NOMO-1 treated with DMSO at 0.1 percent for 48 hours (cell line): ENCODE data around the gene CISD3.

ENCODE experiments used
- DNase-seq: peaks from one replicate; lab custom pipeline; 2025; ENCODE audit not compliant: unreplicated experiment; lab: John Stamatoyannopoulos, UW

Gene CISD3

DNA sequence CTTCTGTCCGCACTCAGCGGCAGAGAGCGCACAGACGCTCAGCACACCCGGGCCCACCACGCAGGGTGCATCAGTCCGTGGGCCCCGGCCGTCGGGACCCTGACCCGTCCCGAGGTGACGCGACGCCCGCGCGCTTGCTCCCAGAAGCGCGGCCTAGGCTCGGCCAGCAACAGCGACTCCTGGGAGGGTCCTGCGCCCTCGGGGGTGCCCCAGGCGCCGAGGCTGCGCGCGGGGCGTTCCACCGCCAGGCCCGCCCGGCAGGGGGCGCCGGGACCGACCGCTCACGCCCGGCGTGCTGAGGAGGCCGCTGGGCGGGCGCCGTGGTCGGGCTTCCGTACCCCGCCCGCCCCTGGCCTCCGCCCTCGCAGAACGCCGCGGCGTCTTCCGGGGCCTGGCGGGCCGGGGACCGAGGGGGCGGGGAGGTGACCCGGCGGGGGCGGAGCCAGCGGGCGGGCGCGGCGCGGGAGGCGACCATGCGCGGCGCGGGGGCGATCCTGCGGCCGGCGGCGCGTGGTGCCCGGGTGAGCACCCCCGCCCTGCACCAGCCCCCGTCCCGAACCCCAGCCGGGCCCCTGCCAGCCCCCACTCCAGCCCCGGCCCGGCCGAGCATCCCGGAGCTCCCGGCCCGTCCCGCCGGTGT lies at the start of gene CISD3:
Gene CISD3, plus strand, starts transcription at position 456 of the 640 bp plus-strand sequence. Its CDS starts 18 bp downstream, at position 474.
- DNase-seq = peak; percentile 86

GRCh38 chr17:38681096-38681495 lies 49.0 kb upstream of the CISD3 start:
- DNase-seq = no peak

- DNase-seq = peak; percentile 24
Measured at GRCh38 chr17:38685491-38685890, 44.6 kb upstream of the CISD3 start.

DNA sequence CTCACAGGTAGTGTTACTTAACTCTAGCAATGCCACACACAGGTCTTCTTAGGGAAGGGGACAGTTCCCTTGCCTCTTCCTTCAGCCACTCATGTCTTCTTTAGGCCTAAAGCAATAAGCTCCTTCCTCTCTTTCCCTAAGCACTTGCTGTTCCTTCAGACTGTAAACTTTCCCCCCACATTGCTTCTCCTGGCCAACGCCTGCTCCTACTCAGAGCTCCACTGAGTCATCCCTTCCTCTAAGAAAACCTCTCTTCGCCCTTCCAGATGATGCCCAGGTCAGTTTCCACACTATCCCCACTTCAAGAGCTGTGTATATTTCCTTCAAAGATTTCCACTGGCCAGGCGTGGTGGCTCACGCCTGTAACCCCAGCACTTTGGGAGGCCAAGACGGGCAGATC lies 42.9 kb upstream of the CISD3 start:
- DNase-seq = no peak

DNA sequence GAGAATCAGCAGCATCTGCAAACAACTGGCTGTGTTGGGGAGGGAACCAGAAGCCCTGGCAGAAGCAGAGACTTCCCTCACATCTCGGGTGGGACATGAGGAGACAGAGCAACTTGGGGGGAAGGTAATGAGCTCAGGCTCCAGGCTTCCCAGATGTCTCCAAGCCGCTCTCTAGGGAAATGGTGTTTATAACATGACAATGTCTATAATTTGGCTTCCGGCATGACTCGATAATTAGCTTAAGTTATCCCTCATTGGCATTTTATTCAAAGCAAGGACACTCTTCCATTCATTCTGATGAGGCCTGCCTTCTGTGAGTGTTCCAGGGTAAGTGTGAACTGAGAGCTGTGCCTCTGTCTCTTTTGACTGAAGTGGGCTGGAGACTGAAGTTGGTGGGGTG lies 39.8 kb upstream of the CISD3 start:
- DNase-seq = no peak

DNA sequence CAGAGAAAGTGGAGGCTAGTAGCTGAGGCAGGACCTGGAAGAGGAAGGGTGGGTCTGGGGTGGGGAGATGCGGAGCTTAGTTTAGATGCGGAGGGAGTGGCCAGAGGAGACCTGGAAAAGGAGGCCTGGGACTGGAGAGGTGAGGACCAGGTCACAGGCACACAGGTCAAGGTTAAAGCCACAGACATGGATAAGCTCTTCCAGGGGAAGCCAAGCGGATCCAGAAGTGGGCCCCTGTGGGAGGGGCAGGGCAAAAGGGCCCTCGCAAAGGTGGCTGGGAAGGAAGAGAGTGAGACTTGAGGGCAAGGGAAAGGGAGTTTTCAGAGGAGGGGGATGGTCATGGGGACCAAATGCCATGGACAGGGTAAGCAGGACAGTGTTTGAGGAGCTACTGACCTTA lies 39.0 kb upstream of the CISD3 start:
- DNase-seq = no peak

GRCh38 chr17:38693700-38694329 lies 36.3 kb upstream of the CISD3 start:
- no peak for DNase-seq

GRCh38 chr17:38697061-38697820 lies 32.9 kb upstream of the CISD3 start:
- no peak for DNase-seq

DNA sequence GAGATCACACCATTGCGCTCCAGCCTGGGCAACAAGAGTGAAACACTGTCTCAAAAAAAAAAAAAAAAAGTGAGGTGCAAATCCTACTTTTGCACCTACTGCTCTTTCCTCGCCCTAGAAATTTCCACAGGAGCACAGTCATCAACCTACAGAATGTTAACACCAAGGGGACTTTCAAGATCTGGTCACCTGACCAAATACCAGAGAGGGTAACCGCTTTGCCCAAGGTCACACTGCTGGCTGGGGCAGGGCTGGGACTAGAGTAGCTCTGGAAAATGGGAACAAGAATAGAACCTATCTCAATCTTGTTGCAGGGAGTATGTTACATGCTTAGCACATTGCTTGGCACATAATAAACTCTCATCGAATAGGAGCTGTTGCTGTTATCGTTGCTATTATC lies 31.4 kb upstream of the CISD3 start:
- DNase-seq = no peak

- DNase-seq = peak; percentile 62
Measured at GRCh38 chr17:38701504-38702165, 28.5 kb upstream of the CISD3 start.

DNA sequence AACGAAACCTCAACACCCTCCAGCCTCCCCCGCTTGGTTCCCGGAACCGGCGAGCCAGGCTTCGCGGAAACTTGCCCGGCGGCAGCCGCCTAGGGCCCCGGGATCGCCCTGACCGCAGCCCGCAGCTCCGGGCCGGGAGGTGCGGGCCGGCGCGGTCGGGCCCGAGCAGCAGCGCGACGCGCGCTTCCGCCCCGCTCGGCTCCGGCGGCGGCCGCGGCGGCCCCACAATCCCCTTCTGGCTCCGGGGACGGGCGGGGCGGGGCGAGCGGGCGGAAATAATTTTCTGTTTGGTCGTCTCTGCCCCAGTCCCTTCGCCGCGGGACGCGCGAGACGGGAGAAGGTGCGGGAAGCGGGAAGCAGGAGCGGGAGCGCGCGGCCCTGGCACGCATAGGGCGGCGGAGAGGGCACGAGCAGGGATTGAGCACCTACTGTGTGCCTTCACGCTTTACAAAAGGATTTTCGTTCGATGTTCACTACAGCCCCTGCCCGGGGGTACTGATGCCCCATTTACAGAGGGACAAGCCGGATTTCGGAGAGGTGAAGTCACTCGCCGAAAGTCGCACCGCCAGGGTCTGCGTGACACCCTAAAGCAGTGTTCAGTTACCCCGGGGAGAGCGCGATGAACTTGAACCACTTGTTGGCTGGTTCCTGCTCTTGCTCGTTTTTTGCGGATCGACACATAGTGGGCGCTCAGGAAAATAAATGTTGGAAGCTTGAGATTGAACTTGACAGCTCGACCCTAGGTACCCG lies 27.8 kb upstream of the CISD3 start:
- DNase-seq = peak; percentile 78

- DNase-seq = no peak
Measured at GRCh38 chr17:38702916-38703741, 27.0 kb upstream of the CISD3 start.

- DNase-seq = peak; percentile 58
Measured at GRCh38 chr17:38703742-38704605, 26.2 kb upstream of the CISD3 start.

DNA sequence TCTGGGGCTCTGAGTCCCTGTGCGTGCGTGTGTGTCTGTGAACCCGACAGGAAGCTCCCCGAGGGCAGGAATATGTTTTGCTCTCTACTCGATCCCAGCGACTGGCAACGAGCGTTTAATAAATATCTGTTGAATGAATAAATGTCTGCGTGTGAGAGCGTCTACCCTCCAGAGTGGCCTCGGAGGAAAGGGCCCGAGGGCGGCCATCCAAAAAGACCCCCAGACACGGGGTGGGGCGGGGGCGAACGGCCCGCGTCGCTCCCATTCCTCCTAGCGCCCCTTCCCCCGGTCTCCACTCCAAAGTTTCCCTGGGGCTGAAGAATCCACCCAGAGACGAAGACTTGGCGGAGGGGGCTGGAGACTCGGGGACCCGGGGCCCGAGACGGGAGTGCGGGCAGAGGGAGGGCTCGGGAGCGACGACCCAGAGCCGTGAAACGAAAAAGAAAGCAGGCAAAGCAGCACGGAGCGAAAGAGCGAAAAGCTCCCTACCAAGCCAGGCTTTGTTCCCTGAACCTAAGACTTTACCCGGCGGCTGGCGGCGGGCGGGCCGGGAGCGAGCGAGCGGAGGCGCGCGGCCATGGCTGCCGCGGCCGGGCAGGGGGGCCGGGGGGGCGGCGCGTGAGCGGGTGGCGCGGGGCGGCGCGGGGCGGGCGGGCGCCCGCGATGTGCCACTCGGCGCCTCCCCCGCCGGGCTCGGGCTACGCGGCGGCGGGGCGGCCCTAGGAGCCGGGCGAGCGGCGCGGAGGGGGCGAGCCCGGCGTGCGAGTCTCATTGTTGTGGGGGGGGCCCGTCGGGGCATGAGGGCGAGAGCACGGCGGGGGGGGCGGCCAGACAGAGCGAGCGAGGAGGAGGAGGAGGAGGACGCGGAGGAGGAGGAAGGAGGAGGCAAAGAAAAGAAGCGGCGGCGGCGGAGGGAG lies 25.3 kb upstream of the CISD3 start, which contains the start of gene MLLT6:
Gene MLLT6, plus strand, starts transcription at position 668 of the 917 bp plus-strand sequence. CDS start 360 bp downstream, outside the sequence.
- DNase-seq = peak; percentile 80

- DNase-seq = no peak
Measured at GRCh38 chr17:38705523-38705802, 24.7 kb upstream of the CISD3 start.

GRCh38 chr17:38705803-38706504 lies 24.2 kb upstream of the CISD3 start:
- no peak for DNase-seq

DNA sequence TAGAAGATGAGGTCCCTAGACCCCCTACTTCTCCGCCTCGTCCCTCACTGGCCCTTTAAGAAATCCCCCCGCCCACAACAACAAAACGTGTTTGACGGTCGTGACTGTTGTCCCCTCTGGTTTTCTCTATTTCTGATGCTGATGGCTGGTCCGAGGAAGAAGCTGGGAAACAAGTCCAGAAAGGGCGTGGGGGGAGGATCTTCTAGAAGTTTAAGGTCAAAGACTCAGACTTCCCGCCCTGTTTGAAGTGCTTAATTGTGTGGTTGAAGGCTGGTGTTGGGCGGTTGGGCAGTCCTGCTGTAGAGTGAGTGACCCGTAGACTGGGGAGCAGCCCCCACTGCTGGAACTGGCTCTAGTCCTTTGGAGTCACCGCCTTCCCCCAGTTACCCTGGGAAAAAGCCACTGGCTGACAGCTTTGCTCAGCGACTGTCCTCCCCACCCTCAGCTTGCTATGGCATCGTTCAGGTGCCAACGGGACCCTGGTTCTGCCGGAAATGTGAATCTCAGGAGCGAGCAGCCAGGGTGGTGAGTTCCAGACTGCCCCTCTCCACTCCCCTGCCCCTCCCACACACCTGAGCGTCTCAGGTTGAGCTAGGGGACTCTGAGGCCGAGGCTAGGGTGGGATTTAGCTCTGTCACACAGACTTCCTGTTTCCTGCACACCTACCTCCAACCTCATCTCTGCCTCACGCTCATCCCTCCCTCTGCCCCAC lies 23.5 kb upstream of the CISD3 start:
- no peak for DNase-seq
